Measurements from ENCODE around the gene THSD7A. TPM values are rescaled to one million over a fixed set of nuclear protein-coding genes. Genes with fewer than 3 reads are reported as not detected.

Gene THSD7A
- total and polyA plus RNA-seq, 10 of the 15 experiments (the other 5 are each of a cell fraction or from before 2014, with no cell fraction given) = 0.03 to 0.09 (median 0.03) TPM; not detected in 7

DNA sequence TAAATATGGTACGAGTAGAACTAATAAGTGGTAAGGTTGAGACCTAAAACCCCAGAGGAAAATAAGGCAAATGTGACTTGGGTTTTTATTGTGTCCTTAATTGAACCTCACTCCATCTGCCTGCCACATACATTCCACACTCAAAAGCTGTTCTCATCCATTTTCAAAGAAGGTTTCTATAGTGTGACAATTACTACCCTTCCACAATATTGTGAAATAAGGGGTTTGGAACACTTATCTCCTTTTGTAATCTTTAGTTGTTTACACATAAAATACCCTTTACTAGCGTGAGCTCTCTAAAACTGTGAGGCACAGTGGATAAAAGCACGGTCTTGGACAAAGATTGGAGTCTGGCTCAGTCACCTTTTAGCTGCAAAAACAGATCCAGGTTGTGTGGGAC, 166.6 kb downstream of the THSD7A start:
- Histone ChIP-seq H3K27me3 (replicated peaks in 1 of 2; ENCODE audit: control insufficient read depth in 2 of 2, insufficient read depth in 2 of 2, low read length in 1 of 2) (no peaks in the 10 kb centered on the region), H3K4me2 (ENCODE audit: control insufficient read depth, insufficient read depth) (no peak overlapping the region), H3K9me3 (replicated peaks; ENCODE audit: control insufficient read depth, insufficient read depth, low read length) (no peaks in the 10 kb centered on the region), H3K79me2 (ENCODE audit: control insufficient read depth, insufficient read depth, low read length) (no peaks in the 10 kb centered on the region), H3K4me3 (no peak overlapping the region), H3K9ac (ENCODE audit: control insufficient read depth, insufficient read depth, low read length) (no peak overlapping the region), H2AFZ (ENCODE audit: control insufficient read depth, low read depth, low read length) (no peak overlapping the region), H3K36me3 (ENCODE audit: control insufficient read depth in 2 of 2, insufficient read depth in 2 of 2, low read length in 1 of 2) (no peaks in the 10 kb centered on the region), H3K27ac (ENCODE audit: control insufficient read depth, insufficient read depth) (no peak overlapping the region), H3K4me1 (ENCODE audit: control insufficient read depth, insufficient read depth, low read length) (no peaks in the 10 kb centered on the region), H4K20me1 (ENCODE audit: control insufficient read depth, insufficient read depth) (no peaks in the 10 kb centered on the region)
- ChIA-PET POLR2A (no interaction called here), CTCF (no interaction called here), RAD21 (ENCODE audit: unreplicated experiment) (no interaction called here), SMC1A (ENCODE audit: uncharacterized antibody, unreplicated experiment) (no interaction called here)
- ATAC-seq (no peak), DNase-seq (ENCODE audit: low read depth, low spot score) (no peak), FAIRE-seq (no peak)
- WGBS (ENCODE audit: insufficient coverage, insufficient replicate concordance, low lambda C conversion rate, missing lambda C conversion rate) = 9% methylated on average over 3 of the region's 3 CpGs
- no peak for TF ChIP-seq SMARCA5 (IDR thresholded peaks at IDR 0.05)
- no peak for TF ChIP-seq SUPT20H (IDR thresholded peaks at IDR 0.05; ENCODE audit: borderline replicate concordance, control insufficient read depth, low read depth, low read length)
- no peak for TF ChIP-seq POLR2AphosphoS5 (IDR thresholded peaks at IDR 0.05; ENCODE audit: low read length)
- no peak for TF ChIP-seq NR2C2 (IDR thresholded peaks at IDR 0.05; ENCODE audit: borderline replicate concordance, control insufficient read depth, insufficient read length, low read depth)
- TF ChIP-seq FOXM1 (IDR thresholded peaks at IDR 0.05; ENCODE audit: low read depth, low read length) = no peak
- TF ChIP-seq CHD2 (IDR thresholded peaks at IDR 0.05; ENCODE audit: borderline replicate concordance, low read depth, low read length) = no peak
- TF ChIP-seq, protein P1, sequence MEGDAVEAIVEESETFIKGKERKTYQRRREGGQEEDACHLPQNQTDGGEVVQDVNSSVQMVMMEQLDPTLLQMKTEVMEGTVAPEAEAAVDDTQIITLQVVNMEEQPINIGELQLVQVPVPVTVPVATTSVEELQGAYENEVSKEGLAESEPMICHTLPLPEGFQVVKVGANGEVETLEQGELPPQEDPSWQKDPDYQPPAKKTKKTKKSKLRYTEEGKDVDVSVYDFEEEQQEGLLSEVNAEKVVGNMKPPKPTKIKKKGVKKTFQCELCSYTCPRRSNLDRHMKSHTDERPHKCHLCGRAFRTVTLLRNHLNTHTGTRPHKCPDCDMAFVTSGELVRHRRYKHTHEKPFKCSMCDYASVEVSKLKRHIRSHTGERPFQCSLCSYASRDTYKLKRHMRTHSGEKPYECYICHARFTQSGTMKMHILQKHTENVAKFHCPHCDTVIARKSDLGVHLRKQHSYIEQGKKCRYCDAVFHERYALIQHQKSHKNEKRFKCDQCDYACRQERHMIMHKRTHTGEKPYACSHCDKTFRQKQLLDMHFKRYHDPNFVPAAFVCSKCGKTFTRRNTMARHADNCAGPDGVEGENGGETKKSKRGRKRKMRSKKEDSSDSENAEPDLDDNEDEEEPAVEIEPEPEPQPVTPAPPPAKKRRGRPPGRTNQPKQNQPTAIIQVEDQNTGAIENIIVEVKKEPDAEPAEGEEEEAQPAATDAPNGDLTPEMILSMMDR (IDR thresholded peaks at IDR 0.05 in 2 of 3, conservative IDR thresholded peaks at IDR 0.05 in 1 of 3; ENCODE audit: control insufficient read depth in 2 of 3, extremely low read depth in 1 of 3, insufficient read depth in 1 of 3, low read depth in 3 of 3, low read length in 3 of 3) = no peak
- TF ChIP-seq, protein P2, sequence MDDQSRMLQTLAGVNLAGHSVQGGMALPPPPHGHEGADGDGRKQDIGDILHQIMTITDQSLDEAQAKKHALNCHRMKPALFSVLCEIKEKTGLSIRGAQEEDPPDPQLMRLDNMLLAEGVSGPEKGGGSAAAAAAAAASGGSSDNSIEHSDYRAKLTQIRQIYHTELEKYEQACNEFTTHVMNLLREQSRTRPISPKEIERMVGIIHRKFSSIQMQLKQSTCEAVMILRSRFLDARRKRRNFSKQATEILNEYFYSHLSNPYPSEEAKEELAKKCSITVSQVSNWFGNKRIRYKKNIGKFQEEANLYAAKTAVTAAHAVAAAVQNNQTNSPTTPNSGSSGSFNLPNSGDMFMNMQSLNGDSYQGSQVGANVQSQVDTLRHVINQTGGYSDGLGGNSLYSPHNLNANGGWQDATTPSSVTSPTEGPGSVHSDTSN (IDR thresholded peaks at IDR 0.05; ENCODE audit: insufficient replicate concordance, low read depth, low read length) = no peak
- TF ChIP-seq, protein P3, sequence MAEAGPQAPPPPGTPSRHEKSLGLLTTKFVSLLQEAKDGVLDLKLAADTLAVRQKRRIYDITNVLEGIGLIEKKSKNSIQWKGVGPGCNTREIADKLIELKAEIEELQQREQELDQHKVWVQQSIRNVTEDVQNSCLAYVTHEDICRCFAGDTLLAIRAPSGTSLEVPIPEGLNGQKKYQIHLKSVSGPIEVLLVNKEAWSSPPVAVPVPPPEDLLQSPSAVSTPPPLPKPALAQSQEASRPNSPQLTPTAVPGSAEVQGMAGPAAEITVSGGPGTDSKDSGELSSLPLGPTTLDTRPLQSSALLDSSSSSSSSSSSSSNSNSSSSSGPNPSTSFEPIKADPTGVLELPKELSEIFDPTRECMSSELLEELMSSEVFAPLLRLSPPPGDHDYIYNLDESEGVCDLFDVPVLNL (IDR thresholded peaks at IDR 0.05; ENCODE audit: low read depth, low read length) = no peak
- TF ChIP-seq RCOR1 (conservative IDR thresholded peaks at IDR 0.05; ENCODE audit: low read depth, low read length) = no peak
- no peak for TF ChIP-seq MEF2B (IDR thresholded peaks at IDR 0.05; ENCODE audit: partially characterized antibody, poor library complexity, severe bottlenecking)
- TF ChIP-seq ZNF274 (IDR thresholded peaks at IDR 0.05; ENCODE audit: insufficient read depth, insufficient read length) = no peak
- TF ChIP-seq, protein P4, sequence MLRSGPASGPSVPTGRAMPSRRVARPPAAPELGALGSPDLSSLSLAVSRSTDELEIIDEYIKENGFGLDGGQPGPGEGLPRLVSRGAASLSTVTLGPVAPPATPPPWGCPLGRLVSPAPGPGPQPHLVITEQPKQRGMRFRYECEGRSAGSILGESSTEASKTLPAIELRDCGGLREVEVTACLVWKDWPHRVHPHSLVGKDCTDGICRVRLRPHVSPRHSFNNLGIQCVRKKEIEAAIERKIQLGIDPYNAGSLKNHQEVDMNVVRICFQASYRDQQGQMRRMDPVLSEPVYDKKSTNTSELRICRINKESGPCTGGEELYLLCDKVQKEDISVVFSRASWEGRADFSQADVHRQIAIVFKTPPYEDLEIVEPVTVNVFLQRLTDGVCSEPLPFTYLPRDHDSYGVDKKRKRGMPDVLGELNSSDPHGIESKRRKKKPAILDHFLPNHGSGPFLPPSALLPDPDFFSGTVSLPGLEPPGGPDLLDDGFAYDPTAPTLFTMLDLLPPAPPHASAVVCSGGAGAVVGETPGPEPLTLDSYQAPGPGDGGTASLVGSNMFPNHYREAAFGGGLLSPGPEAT (IDR thresholded peaks at IDR 0.05; ENCODE audit: low read depth) = no peak
- no peak for TF ChIP-seq SIX5 (IDR thresholded peaks at IDR 0.05; ENCODE audit: low read depth, low read length, severe bottlenecking)
- TF ChIP-seq EED (IDR thresholded peaks at IDR 0.05; ENCODE audit: low read depth) = no peak
- no peak for TF ChIP-seq FOS (IDR thresholded peaks at IDR 0.05; ENCODE audit: borderline replicate concordance, extremely low read depth, insufficient read length)
- no peak for TF ChIP-seq EP300 (IDR thresholded peaks at IDR 0.05; ENCODE audit: borderline replicate concordance in 1 of 2, control insufficient read depth in 1 of 2, low read depth in 2 of 2, low read length in 2 of 2)
- BruUV-seq (replicated peaks) = no TSS peak
- in situ Hi-C loops (cut with MboI) = no loop called here
- intact Hi-C loops (cut with micrococcal nuclease; ENCODE audit: unreplicated experiment) = no loop called here
